HG03280 (cell line): Measurements from ENCODE around the gene FBXL16.

Experiments
- ATAC-seq: cut with Tn5 transposase; IDR thresholded peaks from one replicate; pipeline ENCODE4 v1.9.1; 2021; ENCODE audit warnings: mild to moderate bottlenecking, moderate library complexity; ENCODE audit not compliant: unreplicated experiment

FBXL16 gene

DNA sequence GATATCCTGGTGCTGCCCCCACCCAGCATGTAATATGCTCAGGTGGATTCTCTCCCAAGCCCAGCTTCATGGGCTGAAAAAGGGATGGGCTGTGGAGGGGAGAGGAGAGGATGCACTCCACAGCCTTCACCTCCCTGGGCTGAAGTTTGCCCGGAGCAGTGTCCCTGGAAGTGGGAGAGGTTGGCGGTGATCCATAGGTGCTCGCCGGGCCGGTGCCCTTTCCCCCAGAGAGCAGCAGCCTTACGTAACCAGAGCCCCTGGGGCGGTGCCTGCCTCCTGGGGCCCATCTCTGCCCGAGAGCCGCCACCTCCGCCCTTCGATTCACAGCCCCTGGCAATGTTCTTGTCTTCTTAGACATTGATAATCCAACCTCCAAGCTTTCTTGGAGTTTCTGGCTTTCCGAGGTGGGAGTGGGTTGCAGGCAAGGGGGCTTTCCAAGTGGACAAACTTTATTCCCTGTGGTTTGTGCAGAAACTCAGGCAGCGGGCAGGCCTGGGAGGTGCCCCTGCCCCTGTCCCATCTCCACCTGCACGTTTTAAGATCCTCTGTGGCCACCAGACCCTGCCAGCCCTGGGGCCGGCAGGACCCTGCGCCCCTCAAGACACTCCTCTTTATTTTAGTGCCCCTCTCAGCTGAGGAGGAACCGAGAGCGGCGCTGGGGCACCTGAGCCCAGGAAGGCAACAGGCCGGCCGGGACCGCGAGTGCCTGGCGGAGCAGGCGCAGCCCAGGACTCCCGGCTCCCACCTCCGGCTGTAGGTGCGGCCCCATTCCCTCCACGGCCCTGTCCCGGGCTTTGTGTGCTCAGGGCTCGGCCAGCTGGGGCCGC lies 59.5 kb downstream of the FBXL16 start:
- no peak for ATAC-seq

DNA sequence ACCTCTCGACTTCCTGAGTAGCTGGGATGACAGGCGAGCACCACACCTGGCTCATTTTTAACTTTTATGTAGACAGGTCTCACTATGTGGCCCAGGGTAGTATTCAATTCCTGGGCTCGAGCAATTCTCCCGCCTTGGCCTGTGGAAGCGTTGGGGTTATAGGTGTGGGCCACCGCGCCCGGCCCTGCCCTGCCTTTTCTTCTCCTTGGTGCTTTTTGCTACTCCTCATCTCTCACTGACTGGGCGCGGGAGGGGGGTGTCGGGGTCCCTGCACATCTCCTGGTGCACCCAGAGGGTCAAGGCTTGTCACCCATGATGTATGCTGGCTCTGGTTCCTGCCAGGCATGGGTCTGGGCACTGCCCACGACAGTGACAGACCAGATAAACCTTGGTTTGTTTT lies 61.0 kb downstream of the FBXL16 start:
- no peak for ATAC-seq

DNA sequence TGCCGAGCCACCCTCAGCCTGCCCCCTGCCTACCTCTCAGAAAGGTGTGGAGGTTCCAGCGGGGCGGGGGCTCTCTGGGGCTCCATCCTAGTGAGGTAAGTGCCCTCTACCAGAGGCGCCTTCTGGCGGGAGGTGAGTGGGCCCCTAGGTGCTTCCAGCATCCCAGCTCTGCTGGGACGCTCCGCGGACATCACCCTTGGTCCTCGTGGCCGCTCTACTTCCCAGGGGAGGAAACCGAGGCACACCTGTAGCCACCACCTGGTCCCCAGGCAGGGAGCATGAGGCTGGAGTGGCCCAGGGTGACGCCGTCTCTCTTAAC lies 62.6 kb downstream of the FBXL16 start:
- ATAC-seq, result no peak
